ENCODE results near the gene LRBA.

DNA sequence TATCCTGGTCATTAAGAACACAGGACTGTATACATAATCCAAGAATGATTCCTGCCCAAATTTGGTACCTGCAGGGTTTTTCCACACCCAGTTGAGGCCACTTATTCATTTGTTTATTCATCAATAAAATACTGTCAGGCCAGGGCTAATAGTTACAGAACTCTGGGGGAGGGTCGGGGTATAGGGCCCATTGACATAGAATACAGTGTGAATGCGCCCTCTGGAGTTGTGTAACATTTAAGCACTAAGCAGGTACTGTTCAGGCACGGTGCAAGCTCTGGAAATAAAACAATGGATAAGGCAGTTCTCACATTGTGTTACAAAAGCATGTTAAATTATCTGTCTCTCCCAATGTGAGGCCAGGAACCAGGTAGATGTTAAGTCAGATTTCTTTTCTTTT, 30.8 kb upstream of the LRBA start:
- TF ChIP-seq, protein P1, sequence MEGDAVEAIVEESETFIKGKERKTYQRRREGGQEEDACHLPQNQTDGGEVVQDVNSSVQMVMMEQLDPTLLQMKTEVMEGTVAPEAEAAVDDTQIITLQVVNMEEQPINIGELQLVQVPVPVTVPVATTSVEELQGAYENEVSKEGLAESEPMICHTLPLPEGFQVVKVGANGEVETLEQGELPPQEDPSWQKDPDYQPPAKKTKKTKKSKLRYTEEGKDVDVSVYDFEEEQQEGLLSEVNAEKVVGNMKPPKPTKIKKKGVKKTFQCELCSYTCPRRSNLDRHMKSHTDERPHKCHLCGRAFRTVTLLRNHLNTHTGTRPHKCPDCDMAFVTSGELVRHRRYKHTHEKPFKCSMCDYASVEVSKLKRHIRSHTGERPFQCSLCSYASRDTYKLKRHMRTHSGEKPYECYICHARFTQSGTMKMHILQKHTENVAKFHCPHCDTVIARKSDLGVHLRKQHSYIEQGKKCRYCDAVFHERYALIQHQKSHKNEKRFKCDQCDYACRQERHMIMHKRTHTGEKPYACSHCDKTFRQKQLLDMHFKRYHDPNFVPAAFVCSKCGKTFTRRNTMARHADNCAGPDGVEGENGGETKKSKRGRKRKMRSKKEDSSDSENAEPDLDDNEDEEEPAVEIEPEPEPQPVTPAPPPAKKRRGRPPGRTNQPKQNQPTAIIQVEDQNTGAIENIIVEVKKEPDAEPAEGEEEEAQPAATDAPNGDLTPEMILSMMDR (IDR thresholded peaks at IDR 0.05): no peak
- TF ChIP-seq EP300 (IDR thresholded peaks at IDR 0.05) (no peak), POLR2AphosphoS5 (IDR thresholded peaks at IDR 0.05) (no peak), POLR2A (IDR thresholded peaks at IDR 0.05) (no peak)
